B cell (primary cell): ENCODE results near the gene CNTN4.

ENCODE experiments used
- EZH2 ChIP-seq: IDR thresholded peaks from 2 replicates; pipeline ENCODE4 v1.6.1; 2012; ENCODE audit warnings: borderline replicate concordance, low read depth, mild to moderate bottlenecking, moderate library complexity, low read length; ENCODE audit not compliant: insufficient read depth, poor library complexity, severe bottlenecking
- TF ChIP-seq, protein P1 (sequence below): fragments of 200-600 bp; IDR thresholded peaks from one replicate; pipeline ENCODE4 v1.8.0; 2022; ENCODE audit warnings: antibody characterized with exemption, mild to moderate bottlenecking

DNA sequence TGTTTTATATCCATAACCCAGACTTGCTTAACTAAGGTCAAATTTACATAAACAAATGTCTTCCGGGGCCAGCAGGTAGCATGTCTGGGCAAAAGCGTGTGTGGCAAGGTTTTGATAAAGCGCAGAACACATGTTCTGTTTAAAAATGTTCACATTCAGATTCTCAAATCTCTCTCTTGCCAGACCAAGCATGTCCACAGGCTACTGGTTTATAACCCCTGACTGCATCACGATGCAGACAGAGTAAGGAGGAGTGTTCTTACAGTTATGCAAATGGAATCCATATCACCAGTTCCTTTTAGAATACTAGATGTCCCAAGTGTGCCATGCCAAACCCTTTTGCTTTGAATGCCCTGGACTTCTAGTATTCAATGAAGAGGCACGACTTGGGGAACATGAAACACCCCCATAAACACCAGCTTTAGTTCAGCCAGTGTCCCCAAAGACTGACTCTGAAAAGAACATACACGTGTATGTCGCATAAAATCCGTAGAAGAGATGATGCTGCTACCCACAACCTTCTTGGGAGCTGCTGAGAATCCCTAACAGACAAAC, 412.0 kb downstream of the CNTN4 start:
- TF ChIP-seq, protein P1, sequence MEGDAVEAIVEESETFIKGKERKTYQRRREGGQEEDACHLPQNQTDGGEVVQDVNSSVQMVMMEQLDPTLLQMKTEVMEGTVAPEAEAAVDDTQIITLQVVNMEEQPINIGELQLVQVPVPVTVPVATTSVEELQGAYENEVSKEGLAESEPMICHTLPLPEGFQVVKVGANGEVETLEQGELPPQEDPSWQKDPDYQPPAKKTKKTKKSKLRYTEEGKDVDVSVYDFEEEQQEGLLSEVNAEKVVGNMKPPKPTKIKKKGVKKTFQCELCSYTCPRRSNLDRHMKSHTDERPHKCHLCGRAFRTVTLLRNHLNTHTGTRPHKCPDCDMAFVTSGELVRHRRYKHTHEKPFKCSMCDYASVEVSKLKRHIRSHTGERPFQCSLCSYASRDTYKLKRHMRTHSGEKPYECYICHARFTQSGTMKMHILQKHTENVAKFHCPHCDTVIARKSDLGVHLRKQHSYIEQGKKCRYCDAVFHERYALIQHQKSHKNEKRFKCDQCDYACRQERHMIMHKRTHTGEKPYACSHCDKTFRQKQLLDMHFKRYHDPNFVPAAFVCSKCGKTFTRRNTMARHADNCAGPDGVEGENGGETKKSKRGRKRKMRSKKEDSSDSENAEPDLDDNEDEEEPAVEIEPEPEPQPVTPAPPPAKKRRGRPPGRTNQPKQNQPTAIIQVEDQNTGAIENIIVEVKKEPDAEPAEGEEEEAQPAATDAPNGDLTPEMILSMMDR, result no peak
- no peak for TF ChIP-seq EZH2
